SH-SY5Y (cell line): ENCODE measurements around the gene XNDC1N.

Experiments
- GATA2 ChIP-seq: IDR thresholded peaks from 2 replicates; pipeline ENCODE4 v1.6.1; 2011; ENCODE audit warnings: mild to moderate bottlenecking, low read depth, low read length
- GATA3 ChIP-seq: IDR thresholded peaks from 2 replicates; pipeline ENCODE4 v1.6.1; 2011; ENCODE audit warnings: low read depth, mild to moderate bottlenecking, low read length, moderate library complexity

- TF ChIP-seq GATA2: no peak
- TF ChIP-seq GATA3: no peak
Observed at GRCh38 chr11:71933141-71933933, 4.9 kb upstream of the XNDC1N start.
